Iris pigment epithelial cell (primary cell): ENCODE measurements around the gene STK11IP.

ENCODE experiments used
- DNase-seq: peaks from one replicate; pipeline ENCODE4 v3.0.0-alpha.2; 2011; ENCODE audit warnings: low read depth

The STK11IP gene

GRCh38 chr2:219634171-219634940 lies 36.7 kb downstream of the STK11IP start:
- no peak for DNase-seq

DNA sequence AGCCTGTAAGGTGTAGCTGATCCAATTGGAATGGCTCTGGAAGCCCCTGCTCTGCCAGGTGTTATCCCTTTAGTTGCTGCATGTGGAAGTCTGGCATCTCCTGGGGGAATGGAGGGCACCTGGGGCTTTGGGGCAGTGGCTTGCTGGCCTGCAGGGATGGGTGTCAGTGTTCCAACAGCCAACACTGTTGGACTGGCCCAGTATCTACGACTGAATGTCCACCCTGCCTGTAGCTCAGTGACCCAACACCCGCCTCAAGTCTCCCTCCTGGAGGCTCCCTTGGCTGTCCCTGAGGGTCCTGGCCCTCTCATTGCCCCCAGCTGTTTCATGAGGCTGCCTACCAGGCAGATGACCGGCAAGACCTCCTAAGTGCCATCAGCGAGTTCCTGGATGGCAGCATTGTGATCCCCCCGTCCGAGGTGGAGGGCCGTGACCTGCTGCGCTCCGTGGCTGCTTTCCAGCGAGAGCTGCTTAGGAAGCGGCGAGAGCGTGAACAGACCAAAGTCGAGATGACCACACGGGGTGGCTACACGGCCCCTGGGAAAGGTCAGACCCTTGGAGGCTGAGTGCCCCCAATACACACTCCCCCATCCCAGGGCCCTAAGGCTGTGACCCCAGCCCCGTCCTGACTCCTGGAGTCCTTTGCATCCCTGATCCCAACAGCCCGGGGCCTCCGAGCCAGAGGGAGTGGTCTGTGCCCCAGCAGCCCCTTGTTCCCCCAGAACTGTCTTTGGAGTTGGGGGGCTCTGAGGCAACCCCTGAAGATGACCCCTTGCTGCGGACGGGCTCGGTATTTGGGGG lies 37.5 kb downstream of the STK11IP start:
- DNase-seq = no peak

DNA sequence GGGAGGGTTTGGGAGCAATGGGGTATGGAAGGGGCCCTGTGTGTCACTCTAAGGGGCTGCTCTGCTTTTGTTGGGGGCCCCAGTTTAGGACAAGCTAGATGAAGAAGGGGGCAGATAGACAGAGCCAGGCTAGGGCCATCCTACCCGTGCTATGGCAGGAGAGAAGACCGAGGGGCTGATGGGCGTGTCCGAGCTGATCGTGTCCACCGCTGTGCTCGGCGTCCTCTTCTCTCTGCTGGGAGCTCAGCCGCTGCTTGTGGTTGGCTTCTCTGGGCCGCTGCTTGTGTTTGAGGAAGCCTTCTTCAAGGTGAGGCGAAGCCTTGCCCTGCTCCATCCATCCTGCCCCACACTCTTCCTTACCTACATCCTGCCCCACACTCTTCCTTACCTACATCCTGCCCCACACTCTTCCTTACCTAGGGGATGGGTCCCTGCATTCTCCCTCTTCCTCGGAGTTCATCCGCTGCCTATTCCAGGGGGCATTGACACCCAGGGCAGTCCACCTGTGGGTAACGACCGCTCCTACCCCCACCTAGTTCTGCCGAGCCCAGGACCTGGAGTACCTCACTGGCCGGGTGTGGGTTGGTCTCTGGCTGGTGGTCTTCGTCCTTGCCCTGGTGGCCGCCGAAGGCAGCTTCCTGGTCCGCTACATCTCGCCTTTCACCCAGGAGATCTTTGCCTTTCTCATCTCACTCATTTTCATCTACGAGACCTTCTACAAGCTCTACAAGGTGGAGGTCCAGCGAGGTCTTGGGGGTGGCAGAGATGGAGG lies 38.7 kb downstream of the STK11IP start:
- DNase-seq = no peak

DNA sequence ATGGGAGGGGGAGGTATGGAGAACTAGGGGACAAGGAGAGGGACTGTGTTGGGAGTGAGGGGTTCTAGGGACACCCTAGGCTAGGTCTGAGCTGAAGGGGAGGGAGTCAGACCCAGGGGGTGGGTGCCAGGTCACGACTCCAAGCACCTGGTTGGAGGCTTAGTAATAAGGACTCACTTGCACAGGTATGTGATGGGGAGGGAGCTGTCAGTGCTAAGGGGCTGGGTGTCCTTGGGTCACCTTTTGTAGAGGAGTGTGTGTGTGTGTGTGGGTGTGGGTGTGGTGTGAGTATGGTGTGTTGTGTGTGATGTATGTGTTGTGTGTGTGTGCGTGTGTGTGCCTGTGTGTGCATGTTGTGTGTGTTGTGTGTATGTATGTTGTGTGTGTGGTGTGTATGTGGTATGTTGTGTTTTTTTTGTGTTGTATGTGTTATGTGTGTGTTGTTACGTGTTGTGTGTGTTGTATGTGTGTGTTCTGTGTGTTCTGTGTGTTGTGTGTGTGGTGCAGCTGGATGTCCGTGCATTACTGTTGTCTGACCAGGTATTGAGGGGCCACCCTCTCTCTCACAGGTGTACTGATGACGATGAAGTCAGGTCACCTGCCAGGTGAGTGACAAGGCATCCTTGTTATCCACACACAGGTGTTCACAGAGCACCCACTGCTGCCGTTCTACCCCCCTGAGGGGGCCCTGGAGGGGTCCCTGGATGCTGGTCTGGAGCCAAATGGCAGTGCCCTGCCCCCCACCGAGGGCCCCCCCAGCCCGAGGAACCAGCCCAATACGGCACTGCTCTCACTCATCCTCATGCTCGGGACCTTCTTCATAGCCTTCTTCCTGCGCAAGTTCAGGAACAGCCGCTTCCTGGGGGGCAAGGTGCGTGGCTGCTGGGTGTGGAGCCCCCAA lies 39.5 kb downstream of the STK11IP start:
- DNase-seq = no peak

- no peak for DNase-seq
These were observed 40.2 kb downstream of the STK11IP start for GRCh38 chr2:219637842-219638185.

- no peak for DNase-seq
These were observed 40.7 kb downstream of the STK11IP start for GRCh38 chr2:219638217-219638947.

DNA sequence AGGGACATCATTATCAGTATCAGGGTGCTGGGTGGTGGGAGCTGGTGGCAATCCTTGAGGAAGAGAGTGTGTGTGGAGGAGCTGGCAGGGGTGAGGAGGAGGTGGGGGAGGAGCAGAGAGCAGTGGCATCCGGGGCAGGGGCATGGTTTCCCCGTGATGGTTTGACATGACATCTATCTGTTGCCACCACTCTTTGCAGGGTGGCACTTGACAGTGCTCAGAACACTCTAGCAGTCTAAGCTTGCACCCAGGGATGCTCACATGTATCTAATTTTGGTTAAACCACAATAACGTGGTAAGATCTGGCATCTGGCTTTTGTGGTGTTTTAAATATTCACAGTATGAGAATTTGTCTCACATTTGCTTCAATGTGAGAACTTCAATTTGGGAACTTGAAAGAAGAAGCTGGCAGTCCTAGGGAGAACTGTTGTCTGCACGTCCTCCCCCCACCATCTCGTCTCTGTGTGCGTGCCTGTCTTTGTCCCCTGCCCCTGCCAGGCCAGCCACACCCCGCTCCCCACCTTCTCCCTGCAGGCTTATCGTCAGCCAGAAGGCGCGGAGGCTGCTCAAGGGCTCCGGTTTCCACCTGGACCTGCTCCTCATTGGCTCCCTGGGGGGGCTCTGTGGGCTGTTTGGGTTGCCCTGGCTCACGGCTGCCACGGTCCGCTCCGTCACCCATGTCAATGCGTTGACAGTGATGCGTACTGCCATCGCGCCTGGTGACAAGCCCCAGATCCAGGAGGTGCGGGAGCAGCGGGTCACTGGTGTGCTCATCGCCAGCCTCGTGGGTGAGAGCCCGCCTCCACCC lies 41.5 kb downstream of the STK11IP start:
- DNase-seq = no peak

DNA sequence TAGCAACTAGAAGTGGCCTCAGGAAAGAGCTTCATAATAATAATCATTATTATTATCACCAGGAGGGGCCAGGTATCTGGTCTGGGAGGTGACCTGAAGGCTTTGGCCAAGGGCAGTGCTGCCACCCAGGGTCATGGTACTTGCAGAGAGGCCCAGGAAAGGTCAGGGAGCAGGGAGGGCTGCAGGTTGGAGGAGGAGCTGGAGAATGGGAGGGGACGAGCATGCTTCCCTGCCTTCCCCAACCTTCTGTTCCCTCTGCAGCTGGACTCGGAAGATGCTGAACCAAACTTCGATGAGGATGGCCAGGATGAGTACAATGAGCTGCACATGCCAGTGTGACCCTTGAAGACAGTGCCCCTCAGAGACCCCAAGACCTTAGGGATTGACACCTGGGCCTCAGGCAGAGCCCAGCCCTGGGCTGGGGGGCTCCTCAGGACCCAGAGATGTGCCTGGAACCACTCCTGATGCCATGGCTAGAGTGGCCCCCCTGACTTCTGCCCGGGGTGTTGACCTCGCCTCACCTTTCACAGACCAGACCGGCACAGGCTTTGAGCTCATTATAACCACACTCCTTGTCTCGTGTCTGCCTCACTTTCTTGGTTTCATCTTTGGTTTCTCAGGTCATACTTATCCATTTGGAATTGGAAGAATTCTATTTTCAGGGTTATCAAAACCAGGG lies 43.9 kb downstream of the STK11IP start:
- no peak for DNase-seq

- no peak for DNase-seq
These were observed 44.4 kb downstream of the STK11IP start for GRCh38 chr2:219642069-219642454.

DNA sequence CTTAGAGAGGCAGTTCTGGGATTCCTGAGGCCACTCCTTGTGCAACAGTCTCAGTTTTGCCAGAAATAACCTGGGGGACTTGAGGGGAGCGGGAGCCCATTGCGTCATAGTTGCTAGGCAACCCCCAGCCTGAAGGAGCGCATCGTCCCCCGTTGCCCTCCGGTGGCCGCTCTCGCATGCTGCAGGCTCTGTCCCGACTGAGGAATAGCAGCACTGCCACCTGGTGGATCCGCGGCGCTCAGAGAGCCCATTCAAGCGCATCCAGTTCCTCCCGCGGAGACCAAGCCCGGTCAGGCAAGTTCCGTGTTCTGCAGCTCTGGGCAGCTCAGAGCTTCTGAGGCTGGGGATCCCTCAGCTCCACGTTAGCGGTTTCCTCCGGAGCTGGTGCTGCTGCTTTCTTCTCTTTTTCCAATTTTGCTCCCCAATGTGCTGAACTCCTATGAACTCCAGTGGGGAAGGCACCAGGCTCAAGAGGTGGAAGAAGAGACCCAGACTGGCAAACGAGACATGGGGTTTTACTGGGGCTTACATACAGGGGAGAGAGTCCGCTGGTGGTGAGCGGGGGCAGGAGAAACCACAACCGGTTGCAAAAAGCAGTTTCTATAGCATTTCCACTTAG lies 44.9 kb downstream of the STK11IP start:
- peak; percentile 96 for DNase-seq

DNA sequence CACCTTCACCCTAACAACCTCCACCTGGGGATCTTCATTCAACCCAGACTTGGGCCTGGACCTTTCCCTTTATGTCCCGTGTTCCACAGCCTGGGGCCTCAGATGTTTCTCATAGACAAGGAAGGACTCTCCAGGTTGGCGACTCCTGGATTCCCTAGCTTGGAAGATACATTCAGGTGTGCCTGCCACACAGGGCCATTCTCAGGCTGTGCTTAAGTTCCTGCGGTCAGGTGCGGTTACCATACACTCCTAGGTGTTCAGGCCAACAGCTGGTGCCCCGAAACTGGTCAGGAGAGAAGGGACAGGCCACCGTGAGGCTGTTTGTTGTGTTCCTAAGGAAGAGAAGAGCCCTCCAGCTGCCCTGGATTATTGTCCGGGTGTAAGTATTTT lies 45.4 kb downstream of the STK11IP start:
- no peak for DNase-seq

DNA sequence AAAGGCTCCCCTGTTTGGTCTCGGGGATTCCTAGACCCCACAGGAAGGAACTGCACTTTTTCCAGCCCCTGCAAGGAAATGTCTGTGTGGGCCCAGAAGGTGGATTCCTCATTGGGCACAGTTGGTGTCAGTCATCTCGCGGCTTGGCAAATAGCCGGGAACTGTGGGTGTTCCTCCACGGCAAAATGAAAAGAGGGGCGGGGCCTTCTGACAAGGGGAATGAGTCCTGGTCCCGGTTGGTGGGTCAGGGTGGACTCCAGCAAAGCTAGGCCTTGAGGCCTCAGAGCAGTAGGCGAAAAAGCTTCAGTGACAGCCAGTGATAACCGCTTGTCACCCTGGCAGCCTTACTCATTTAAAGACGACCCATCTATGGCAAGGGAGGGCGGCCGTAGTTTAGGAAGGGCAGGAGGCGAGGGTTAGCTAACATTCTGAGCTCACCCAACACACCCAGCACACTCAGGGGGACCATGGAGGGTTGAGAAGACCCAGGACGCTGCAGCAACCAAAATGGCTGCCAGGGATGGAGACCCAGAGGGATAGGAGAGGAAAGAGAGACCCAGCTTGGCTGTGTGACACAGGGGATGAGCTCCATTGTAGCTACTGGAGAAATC lies 46.2 kb downstream of the STK11IP start:
- peak; percentile 11 for DNase-seq

- no peak for DNase-seq
These were observed 47.3 kb downstream of the STK11IP start for GRCh38 chr2:219644801-219645480.

GRCh38 chr2:219645631-219646527 lies 48.2 kb downstream of the STK11IP start:
- DNase-seq = peak; percentile 80

GRCh38 chr2:219648176-219648575 lies 50.5 kb downstream of the STK11IP start:
- no peak for DNase-seq

DNA sequence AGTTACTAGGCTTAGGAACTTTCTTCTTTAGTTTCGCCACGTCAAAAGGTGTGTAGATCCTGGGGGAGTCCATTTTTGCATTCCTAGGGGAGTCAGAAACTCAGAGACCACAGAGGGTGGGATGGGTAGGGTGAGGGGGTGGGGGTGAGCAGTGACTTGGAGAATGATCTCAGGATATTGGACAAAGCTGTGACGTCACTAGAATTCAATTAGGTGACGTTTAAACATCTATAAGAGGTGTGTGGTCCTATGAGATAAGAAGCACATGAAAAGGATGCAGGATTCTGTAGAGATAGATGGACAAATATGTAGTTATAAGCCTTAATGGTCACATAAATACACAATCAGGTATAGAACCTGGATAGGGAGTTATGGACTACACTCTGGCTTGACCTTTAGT lies 51.3 kb downstream of the STK11IP start:
- DNase-seq = no peak
